HepG2 (cell line): ENCODE results near the gene ADAM15. TPM values are rescaled to one million over a fixed set of nuclear protein-coding genes. Genes with fewer than 3 reads are reported as not detected.
A peak's percentile ranks its signal among the peaks of the same experiment; 100 is the strongest.

Source experiments
- CBX5 ChIP-seq: sonication (generic); formaldehyde crosslinking; IDR thresholded peaks from 2 replicates; pipeline ENCODE4 v1.4.0; 2020; ENCODE audit warnings: missing genetic modification reagents, borderline replicate concordance
- FOXA3 ChIP-seq: IDR thresholded peaks from 2 replicates; pipeline ENCODE4 v1.6.1; 2016; ENCODE audit warnings: missing genetic modification reagents, missing compliant biosample characterization
- HES4 ChIP-seq: sonication (generic); formaldehyde crosslinking; IDR thresholded peaks from 2 replicates; pipeline ENCODE4 v1.9.0; 2021; ENCODE audit warnings: mild to moderate bottlenecking, missing genetic modification reagents, borderline replicate concordance
- JDP2 ChIP-seq: sonication (generic); formaldehyde crosslinking; IDR thresholded peaks from 2 replicates; pipeline ENCODE4 v1.8.1; 2022; ENCODE audit warnings: missing genetic modification reagents, borderline replicate concordance
- KLF11 ChIP-seq: IDR thresholded peaks from 2 replicates; pipeline ENCODE4 v1.6.1; 2016; ENCODE audit warnings: missing compliant biosample characterization
- MXI1 ChIP-seq: IDR thresholded peaks from 3 replicates; pipeline ENCODE4 v1.6.1; 2012; ENCODE audit warnings: low read depth, low read length, inconsistent platforms, borderline replicate concordance
- MYPOP ChIP-seq: sonication (generic); formaldehyde crosslinking; IDR thresholded peaks from 2 replicates; pipeline ENCODE4 v1.8.1; 2023; ENCODE audit warnings: mild to moderate bottlenecking, moderate library complexity, missing genetic modification reagents
- MZF1 ChIP-seq: sonication (generic); formaldehyde crosslinking; IDR thresholded peaks from 2 replicates; pipeline ENCODE4 v1.8.1; 2023; ENCODE audit warnings: mild to moderate bottlenecking, missing genetic modification reagents, borderline replicate concordance
- PAF1 ChIP-seq: IDR thresholded peaks from 2 replicates; pipeline ENCODE4 v1.6.1; 2016; ENCODE audit warnings: missing genetic modification reagents, missing compliant biosample characterization
- POGZ ChIP-seq: sonication (generic); formaldehyde crosslinking; IDR thresholded peaks from 2 replicates; pipeline ENCODE4 v1.4.0; 2020; ENCODE audit warnings: mild to moderate bottlenecking, missing genetic modification reagents
- PRDM4 ChIP-seq: sonication (generic); formaldehyde crosslinking; IDR thresholded peaks from 2 replicates; pipeline ENCODE4 v1.9.0; 2021; ENCODE audit warnings: missing genetic modification reagents, borderline replicate concordance
- ZBTB38 ChIP-seq: sonication (generic); formaldehyde crosslinking; IDR thresholded peaks from 2 replicates; pipeline ENCODE4 v1.5.1; 2020; ENCODE audit warnings: mild to moderate bottlenecking, missing genetic modification reagents
- ZFAT ChIP-seq: sonication (generic); formaldehyde crosslinking; conservative IDR thresholded peaks from 2 replicates; pipeline ENCODE4 v1.8.1; 2023; ENCODE audit warnings: missing genetic modification reagents, inconsistent platforms
- ZFP1 ChIP-seq: IDR thresholded peaks from 2 replicates; pipeline ENCODE4 v1.6.1; 2016
- ZMAT5 ChIP-seq: sonication (generic); formaldehyde crosslinking; IDR thresholded peaks from 2 replicates; pipeline ENCODE4 v1.5.0; 2020; ENCODE audit warnings: mild to moderate bottlenecking, low read depth, missing genetic modification reagents, borderline replicate concordance
- ZNF180 ChIP-seq: sonication (generic); formaldehyde crosslinking; IDR thresholded peaks from 2 replicates; pipeline ENCODE4 v1.4.0; 2020; ENCODE audit warnings: low read depth, missing genetic modification reagents, borderline replicate concordance
- ZNF276 ChIP-seq: sonication (generic); formaldehyde crosslinking; IDR thresholded peaks from 2 replicates; pipeline ENCODE4 v1.4.0; 2020; ENCODE audit warnings: mild to moderate bottlenecking, low read depth, missing genetic modification reagents
- ZNF335 ChIP-seq: sonication (generic); formaldehyde crosslinking; IDR thresholded peaks from 2 replicates; pipeline ENCODE4 v1.4.0; 2020; ENCODE audit warnings: missing genetic modification reagents
- ZNF577 ChIP-seq: sonication (generic); formaldehyde crosslinking; IDR thresholded peaks from 2 replicates; pipeline ENCODE4 v1.4.0; 2020; ENCODE audit warnings: mild to moderate bottlenecking, low read depth, missing genetic modification reagents, borderline replicate concordance
- ZNF691 ChIP-seq: sonication (generic); formaldehyde crosslinking; IDR thresholded peaks from 2 replicates; pipeline ENCODE4 v1.4.0; 2020; ENCODE audit warnings: missing genetic modification reagents, low read depth, mild to moderate bottlenecking, borderline replicate concordance
- ZNF788 ChIP-seq: sonication (generic); formaldehyde crosslinking; IDR thresholded peaks from 2 replicates; pipeline ENCODE4 v1.5.0; 2020; ENCODE audit warnings: mild to moderate bottlenecking, missing genetic modification reagents, borderline replicate concordance
- ZNF839 ChIP-seq: sonication (generic); formaldehyde crosslinking; IDR thresholded peaks from 2 replicates; pipeline ENCODE4 v1.4.0; 2020; ENCODE audit warnings: missing genetic modification reagents, mild to moderate bottlenecking, borderline replicate concordance
- polyA plus RNA-seq, 8 experiments: library from polyadenylated mRNA; depleted of rRNA in 3 of 8; stranded (reverse) in 7 of 8; unstranded in 1 of 8; fragments of >200 nt; fragmentation: Illumina TruSeq in 4 of 8; extraction: Trizol in 4 of 8; gene quantifications; 2 replicates each; pipeline versions ENCODE4 v1.2.1 to v1.2.3, GENCODE V29; 2011 to 2016; ENCODE audit warnings: low read depth in 4 of 8, missing spikeins in 1 of 8, mixed read lengths in 1 of 8; ENCODE audit not compliant: insufficient read depth in 1 of 8
- total RNA-seq, 5 experiments: library from RNA; depleted of rRNA; stranded (reverse); fragments of >200 nt; fragmentation: Illumina TruSeq; extraction: Trizol; gene quantifications; 2 replicates each; pipeline ENCODE4 v1.2.3, GENCODE V29; 2016; ENCODE audit warnings: low read depth in 1 of 5

ADAM15 gene
- total and polyA plus RNA-seq, 2 of the 13 experiments (the other 11 are each of a cell fraction or from before 2014, with no cell fraction given): 17.9 to 25.6 TPM

- TF ChIP-seq MZF1: no peak
- peak; percentile 52 for TF ChIP-seq FOXA3 (CRISPR knock-in tag)
- no peak for TF ChIP-seq ZNF577 (CRISPR knock-in tag)
- peak; percentile 51; the same call in 1 of the 2 replicates for TF ChIP-seq ZNF788 (CRISPR knock-in tag)
- peak; percentile 53; the same call in 1 of the 3 replicates for TF ChIP-seq MXI1
- peak; percentile 58; the same call in 1 of the 2 replicates for TF ChIP-seq ZNF691 (CRISPR knock-in tag)
- no peak for TF ChIP-seq ZFAT (CRISPR knock-in tag)
- peak; percentile 59; the same call in 1 of the 2 replicates for TF ChIP-seq ZFP1 (CRISPR knock-in tag)
- no peak; the same call in none of the 2 replicates for TF ChIP-seq HES4
- TF ChIP-seq ZBTB38 (CRISPR knock-in tag): no peak
- TF ChIP-seq PRDM4 (CRISPR knock-in tag): no peak
- no peak for TF ChIP-seq JDP2 (CRISPR knock-in tag)
- no peak for TF ChIP-seq ZNF839 (CRISPR knock-in tag)
- peak; percentile 42; the same call in 1 of the 2 replicates for TF ChIP-seq MYPOP
- TF ChIP-seq KLF11: no peak; the same call in 1 of the 2 replicates
- TF ChIP-seq CBX5 (CRISPR knock-in tag): peak; percentile 86
- TF ChIP-seq ZNF276 (CRISPR knock-in tag): peak; percentile 87; the same call in 1 of the 2 replicates
- TF ChIP-seq PAF1 (CRISPR knock-in tag): no peak
- 0 out of 2 replicates have a peak, but pooled peaks have one; percentile 54 for TF ChIP-seq ZNF335
- TF ChIP-seq ZNF180 (CRISPR knock-in tag): no peak
- TF ChIP-seq POGZ: no peak; the same call in 1 of the 2 replicates
- TF ChIP-seq ZMAT5 (CRISPR knock-in tag): no peak
Observed at GRCh38 chr1:155084722-155085503, 33.8 kb downstream of the ADAM15 start (continued).
